GM12891 (cell line): Measurements from ENCODE around the gene NIN.

Experiments used
- POLR2A ChIP-seq: IDR thresholded peaks from 2 replicates; pipeline ENCODE4 v1.6.1; 2011; ENCODE audit warnings: low read depth, low read length, control low read depth
- POLR2AphosphoS5 ChIP-seq: IDR thresholded peaks from 2 replicates; pipeline ENCODE4 v1.6.1; 2011; ENCODE audit warnings: low read depth, low read length, control low read depth
- POU2F2 ChIP-seq: IDR thresholded peaks from 2 replicates; pipeline ENCODE4 v1.6.1; 2011; ENCODE audit warnings: low read depth, mild to moderate bottlenecking, control low read depth, low read length, moderate library complexity
- TAF1 ChIP-seq: IDR thresholded peaks from 2 replicates; pipeline ENCODE4 v1.6.1; 2011; ENCODE audit warnings: low read depth, low read length, control low read depth

GRCh38 chr14:50740856-50741255, 90.1 kb downstream of the NIN start:
- TF ChIP-seq POLR2A (no peak), TAF1 (no peak), POLR2AphosphoS5 (no peak), POU2F2 (no peak)
